ENCODE results near the gene AASDH.

AASDH gene

GRCh38 chr4:56315543-56315942 lies 71.7 kb downstream of the AASDH start:
- no peak for DNase-seq (ENCODE audit: low read depth in 3 of 3)

- DNase-seq (ENCODE audit: low read depth in 3 of 3) = no peak
Observed at GRCh38 chr4:56315041-56315440, 72.2 kb downstream of the AASDH start.

- no peak for DNase-seq (ENCODE audit: low read depth in 3 of 3)
Observed at GRCh38 chr4:56314207-56314915, 72.9 kb downstream of the AASDH start.

- no peak for DNase-seq (ENCODE audit: low read depth in 3 of 3)
Observed at GRCh38 chr4:56313132-56313531, 74.2 kb downstream of the AASDH start.

- no peak for DNase-seq (ENCODE audit: low read depth in 3 of 3)
Observed at GRCh38 chr4:56311299-56311975, 75.9 kb downstream of the AASDH start.

GRCh38 chr4:56310401-56311125 lies 76.7 kb downstream of the AASDH start:
- DNase-seq (ENCODE audit: low read depth in 3 of 3) = no peak

- no peak for DNase-seq (ENCODE audit: low read depth in 3 of 3)
Observed at GRCh38 chr4:56308384-56308783, 78.9 kb downstream of the AASDH start.

- no peak for DNase-seq (ENCODE audit: low read depth in 3 of 3)
Observed at GRCh38 chr4:56307423-56307822, 79.9 kb downstream of the AASDH start.

GRCh38 chr4:56305390-56305789 lies 81.9 kb downstream of the AASDH start:
- DNase-seq (ENCODE audit: low read depth in 3 of 3) = no peak

- no peak for DNase-seq (ENCODE audit: low read depth in 3 of 3)
Observed at GRCh38 chr4:56303921-56304320, 83.4 kb downstream of the AASDH start.

- no peak for DNase-seq (ENCODE audit: low read depth in 3 of 3)
Observed at GRCh38 chr4:56302760-56303159, 84.5 kb downstream of the AASDH start.

- DNase-seq (ENCODE audit: low read depth in 3 of 3) = no peak
Observed at GRCh38 chr4:56301997-56302496, 85.2 kb downstream of the AASDH start.

GRCh38 chr4:56301181-56301996 lies 85.9 kb downstream of the AASDH start:
- DNase-seq (ENCODE audit: low read depth in 3 of 3) = peak; percentile 24 to 57 (median 43)

GRCh38 chr4:56298236-56298635 lies 89.1 kb downstream of the AASDH start:
- DNase-seq (ENCODE audit: low read depth in 3 of 3) = no peak

- no peak for DNase-seq (ENCODE audit: low read depth in 3 of 3)
Observed at GRCh38 chr4:56297776-56298175, 89.5 kb downstream of the AASDH start.

- DNase-seq (ENCODE audit: low read depth in 3 of 3) = no peak
Observed at GRCh38 chr4:56296526-56296925, 90.8 kb downstream of the AASDH start.

- no peak for DNase-seq (ENCODE audit: low read depth in 3 of 3)
Observed at GRCh38 chr4:56293121-56293520, 94.2 kb downstream of the AASDH start.

- DNase-seq (ENCODE audit: low read depth in 3 of 3) = no peak
Observed at GRCh38 chr4:56289934-56290333, 97.4 kb downstream of the AASDH start.

- no peak for DNase-seq (ENCODE audit: low read depth in 3 of 3)
Observed at GRCh38 chr4:56288663-56289062, 98.6 kb downstream of the AASDH start.

Data from stimulated activated CD4-positive, alpha-beta T cell treated with anti-CD3 and anti-CD28 coated beads, TNF-alpha, amount 100 ng/mL, for 24 hours (primary cell).